Common myeloid progenitor, CD34-positive (primary cell): ENCODE data around the gene VBP1. TPM values are rescaled to one million over a fixed set of nuclear protein-coding genes. Genes with fewer than 3 reads are reported as not detected.

Experiments used
- CTCF ChIA-PET: fragments of 350-600 bp; sonication (Branson Sonifier 250); formaldehyde crosslinking; loops from one replicate; lab custom pipeline; 2021; ENCODE audit warnings: antibody characterized with exemption; lab: Charles Lee
- POLR2A ChIA-PET: fragments of 350-600 bp; sonication (Branson Sonifier 250); formaldehyde crosslinking; loops from one replicate; lab custom pipeline; 2021; ENCODE audit warnings: antibody characterized with exemption; lab: Charles Lee
- DNase-seq, 3 donors: peaks; one replicate each; pipeline versions ENCODE4 v3.0.0 to v3.0.0-alpha.2; 2013
- H3K27ac ChIP-seq, 2 experiments: 1 replicate in 1 of 2; 2 replicates in 1 of 2; pipeline ENCODE4 v1.7.0; 2013; ENCODE audit warnings: inconsistent platforms in 2 of 2, low read length in 2 of 2, mild to moderate bottlenecking in 2 of 2, low read depth in 1 of 2, moderate library complexity in 1 of 2; ENCODE audit not compliant: severe bottlenecking in 2 of 2, insufficient read depth in 1 of 2, poor library complexity in 1 of 2
- H3K27me3 ChIP-seq, 5 experiments: replicated peaks in 2 of 5; 1 replicate in 3 of 5; 2 replicates in 2 of 5; pipeline versions ENCODE4 v1.6.1 to v1.7.0; 2013; ENCODE audit warnings: low read length in 4 of 5, mild to moderate bottlenecking in 2 of 5, moderate library complexity in 2 of 5, inconsistent platforms in 1 of 5; ENCODE audit not compliant: insufficient read depth in 5 of 5, control insufficient read depth in 4 of 5
- H3K36me3 ChIP-seq, 4 experiments: 1 replicate in 2 of 4; 2 replicates in 2 of 4; pipeline versions ENCODE4 v1.6.1 to v1.7.0; 2013; ENCODE audit warnings: low read length in 3 of 4, control low read depth in 1 of 4, mild to moderate bottlenecking in 1 of 4; ENCODE audit not compliant: control insufficient read depth in 4 of 4, insufficient read depth in 4 of 4
- H3K4me1 ChIP-seq, 4 experiments: 1 replicate in 3 of 4; 2 replicates in 1 of 4; pipeline versions ENCODE4 v1.6.1 to v1.7.1; 2013; ENCODE audit warnings: low read length in 3 of 4, mild to moderate bottlenecking in 3 of 4, control low read depth in 1 of 4, inconsistent platforms in 1 of 4, moderate library complexity in 1 of 4; ENCODE audit not compliant: control insufficient read depth in 4 of 4, insufficient read depth in 4 of 4; ENCODE audit errors: control extremely low read depth in 1 of 4
- H3K4me3 ChIP-seq, 7 experiments: 1 replicate in 4 of 7; 2 replicates in 3 of 7; pipeline versions ENCODE4 v1.5.1 to v1.7.0; 2013; ENCODE audit warnings: mild to moderate bottlenecking in 7 of 7, low read length in 6 of 7, moderate library complexity in 6 of 7, inconsistent platforms in 2 of 7, low read depth in 2 of 7, control low read depth in 1 of 7; ENCODE audit not compliant: insufficient read depth in 4 of 7, control insufficient read depth in 1 of 7; ENCODE audit errors: extremely low read depth in 1 of 7
- H3K9me3 ChIP-seq, 5 experiments: 1 replicate in 4 of 5; 2 replicates in 1 of 5; pipeline versions ENCODE4 v1.6.1 to v1.7.1; 2013; ENCODE audit warnings: low read length in 4 of 5, mild to moderate bottlenecking in 2 of 5, inconsistent platforms in 1 of 5, low read depth in 1 of 5, moderate library complexity in 1 of 5; ENCODE audit not compliant: control insufficient read depth in 4 of 5, insufficient read depth in 2 of 5; ENCODE audit errors: control extremely low read depth in 1 of 5
- WGBS: methylation state at CpG from one replicate; pipeline ENCODE4 v1.1.5; 2013; ENCODE audit not compliant: insufficient coverage; 5-methylcytosine and 5-hydroxymethylcytosine counted together
- polyA plus RNA-seq: library from polyadenylated mRNA; unstranded; fragments of 120-200 nt; gene quantifications from one replicate; pipeline ENCODE4 v1.2.1, GENCODE V29; 2013

The VBP1 gene
- polyA plus RNA-seq, result 69.3 TPM

- Histone ChIP-seq H3K27ac (peak within 1 kb of the TSS; percentile 78 to 94), H3K4me1 (peaks cover 3 to 21% (median 10%) of the 10 kb centered on the region in 4 experiments), H3K4me3 (peak within 1 kb of the TSS; percentile 52 to 94 (median 78)), H3K27me3 (no peaks in the 10 kb centered on the region), H3K36me3 (peaks cover 0 to 8% (median 2%) of the 10 kb centered on the region in 4 experiments), H3K9me3 (no peaks in the 10 kb centered on the region)
- ChIA-PET POLR2A (interaction anchor here (1.2 kb wide), 1 partner anchor 118 kb away, joined by 3 read pairs; the partner anchor contains the start of gene CLIC2), CTCF (interaction anchor here (0.7 to 1.6 kb wide), 2 partner anchors 9 to 183 kb away, joined by 3 to 10 read pairs; no protein-coding TSS in a partner anchor)
- WGBS, result 46% methylated on average over 46 of the region's 53 CpGs
- peak; percentile 93 to 96 (median 95) for DNase-seq
Measured at GRCh38 chrX:155216179-155216939, at the start of gene VBP1. Gene VBP1, plus strand, starts transcription at chrX:155216460. Its CDS starts 23 bp downstream, at chrX:155216483.

GRCh38 chrX:155169881-155170280, 46.4 kb upstream of the VBP1 start:
- POLR2A ChIA-PET, result no interaction called here
- DNase-seq, result no peak
- H3K9me3 ChIP-seq, result no peaks in the 10 kb centered on the region
- CTCF ChIA-PET, result no interaction called here
- H3K27me3 ChIP-seq, result no peaks in the 10 kb centered on the region
- WGBS, result no CpG with 5 or more reads among the region's 2 CpGs
- no peaks in the 10 kb centered on the region for H3K36me3 ChIP-seq
- H3K4me1 ChIP-seq, result no peaks in the 10 kb centered on the region
- H3K27ac ChIP-seq, result no peak overlapping the region
- H3K4me3 ChIP-seq, result no peak overlapping the region

GRCh38 chrX:155179346-155179997, 36.8 kb upstream of the VBP1 start:
- Histone ChIP-seq H3K4me3 (no peak overlapping the region), H3K36me3 (no peaks in the 10 kb centered on the region), H3K9me3 (no peaks in the 10 kb centered on the region), H3K27me3 (no peaks in the 10 kb centered on the region), H3K27ac (no peak overlapping the region), H3K4me1 (no peaks in the 10 kb centered on the region)
- DNase-seq, result peak in 2 of 3 donors; percentile 10 to 14
- ChIA-PET POLR2A (no interaction called here), CTCF (no interaction called here)

- peak in 2 of 3 donors; percentile 5 to 13 for DNase-seq
- ChIA-PET CTCF (no interaction called here), POLR2A (no interaction called here)
- Histone ChIP-seq H3K9me3 (peaks cover 0 to under 1% (median 0%) of the 10 kb centered on the region in 5 experiments), H3K36me3 (no peaks in the 10 kb centered on the region), H3K27me3 (no peaks in the 10 kb centered on the region), H3K4me1 (no peaks in the 10 kb centered on the region), H3K27ac (no peak overlapping the region), H3K4me3 (no peak overlapping the region)
- 57% methylated on average over 3 of the region's 5 CpGs for WGBS
Measured at GRCh38 chrX:155188786-155189185, 27.5 kb upstream of the VBP1 start.

- H3K4me3 ChIP-seq, result no peak overlapping the region
- ChIA-PET POLR2A (interaction anchor here (0.5 kb wide), 1 partner anchor 28 kb away, joined by 3 read pairs; no protein-coding TSS in a partner anchor), CTCF (no interaction called here)
- no peak overlapping the region for H3K27ac ChIP-seq
- DNase-seq, result no peak
- no CpG with 5 or more reads among the region's 3 CpGs for WGBS
- no peaks in the 10 kb centered on the region for H3K9me3 ChIP-seq
- H3K36me3 ChIP-seq, result no peaks in the 10 kb centered on the region
- H3K27me3 ChIP-seq, result no peaks in the 10 kb centered on the region
- peaks cover 0 to 3% (median 3%) of the 10 kb centered on the region in 4 experiments for H3K4me1 ChIP-seq
Measured at GRCh38 chrX:155211208-155211607, 5.1 kb upstream of the VBP1 start.

- Histone ChIP-seq H3K4me1 (peaks cover 3 to 20% (median 10%) of the 10 kb centered on the region in 4 experiments), H3K36me3 (no peaks in the 10 kb centered on the region), H3K27ac (no peak overlapping the region), H3K4me3 (no peak overlapping the region), H3K27me3 (no peaks in the 10 kb centered on the region), H3K9me3 (no peaks in the 10 kb centered on the region)
- WGBS, result 82% methylated on average over 3 of the region's 4 CpGs
- ChIA-PET POLR2A (no interaction called here), CTCF (no interaction called here)
- no peak for DNase-seq
Measured at GRCh38 chrX:155213731-155214130, 2.5 kb upstream of the VBP1 start.
